GM21528 (cell line): ENCODE results near the gene MAST4.

ENCODE experiments used
- ATAC-seq: cut with Tn5 transposase; IDR thresholded peaks from one replicate; pipeline ENCODE4 v1.9.1; 2021; ENCODE audit warnings: mild to moderate bottlenecking, moderate library complexity; ENCODE audit not compliant: unreplicated experiment, low FRiP score

The MAST4 gene

GRCh38 chr5:67004730-67005350 lies 408.6 kb downstream of the MAST4 start:
- ATAC-seq = no peak

GRCh38 chr5:67005737-67006499 lies 409.7 kb downstream of the MAST4 start:
- no peak for ATAC-seq

DNA sequence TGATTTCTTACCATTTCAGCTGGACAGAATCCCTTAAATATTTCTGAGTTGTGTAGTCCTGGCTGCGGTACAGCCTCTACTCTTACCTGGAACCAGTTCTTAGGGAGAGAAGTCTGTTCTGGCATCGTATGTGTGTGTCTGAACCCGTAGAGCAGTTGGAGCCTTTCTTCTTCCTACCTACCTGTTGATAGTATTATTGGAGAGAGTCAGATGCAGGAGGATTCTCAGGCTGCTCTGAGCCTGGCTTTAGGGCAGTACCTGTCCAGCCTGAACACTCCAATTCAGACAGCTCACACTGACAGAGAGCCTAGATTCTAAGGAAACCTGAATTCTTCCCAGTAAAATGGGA lies 410.3 kb downstream of the MAST4 start:
- no peak for ATAC-seq

DNA sequence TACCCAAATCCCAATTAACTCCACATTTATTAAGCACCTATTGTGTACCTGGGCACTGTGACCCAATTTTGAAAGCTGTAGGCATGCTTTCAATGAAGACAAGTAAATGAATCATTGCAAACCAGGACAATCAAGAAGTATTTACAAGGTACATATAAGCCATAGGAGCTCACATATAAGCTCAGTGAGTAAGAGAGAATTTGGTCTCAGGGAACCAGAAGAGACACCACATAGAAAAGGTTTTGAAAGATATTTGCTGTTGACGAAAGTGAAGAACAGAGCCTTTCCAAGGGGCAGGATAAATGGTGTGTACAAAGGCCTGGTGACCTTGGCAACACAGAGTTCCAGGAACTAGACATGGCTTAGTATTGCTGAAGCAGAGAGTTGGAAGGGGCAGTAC lies 412.8 kb downstream of the MAST4 start:
- ATAC-seq = no peak

DNA sequence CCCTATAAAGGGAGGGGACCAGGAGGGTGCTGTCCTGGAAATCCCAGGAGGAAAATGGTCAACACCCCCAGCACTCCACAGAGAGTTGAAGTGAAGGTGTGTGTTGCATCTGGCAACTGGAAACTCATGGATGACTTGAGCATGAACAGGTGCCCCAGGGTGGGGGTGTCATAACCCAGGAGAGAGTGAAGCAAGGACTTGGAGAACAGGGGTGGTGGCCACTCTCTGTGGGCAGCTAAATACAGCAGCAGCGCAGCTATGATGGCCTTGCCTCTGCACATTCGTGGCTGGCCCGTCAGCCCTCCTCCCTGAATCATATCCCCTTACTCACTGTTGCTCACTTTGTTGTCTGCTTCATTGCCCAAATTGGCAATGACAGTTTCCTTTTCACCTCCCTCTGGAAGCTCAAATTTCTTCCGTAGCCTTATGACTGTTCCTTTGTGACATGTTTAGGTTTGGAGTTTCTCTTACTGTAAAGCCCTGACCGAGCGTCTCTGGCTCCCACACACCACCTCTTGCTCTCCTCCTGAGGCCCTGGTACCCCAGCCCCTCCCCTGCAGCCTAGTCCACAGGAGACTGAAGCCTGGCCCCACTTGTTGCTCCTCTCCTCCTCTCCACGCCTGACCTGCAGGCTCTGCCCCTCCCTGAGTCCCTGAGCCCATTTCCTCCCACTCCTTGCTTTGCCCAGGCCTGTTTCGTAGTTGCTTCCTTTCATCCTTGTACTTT lies 414.7 kb downstream of the MAST4 start:
- ATAC-seq = no peak

GRCh38 chr5:67011422-67011821 lies 415.2 kb downstream of the MAST4 start:
- no peak for ATAC-seq

DNA sequence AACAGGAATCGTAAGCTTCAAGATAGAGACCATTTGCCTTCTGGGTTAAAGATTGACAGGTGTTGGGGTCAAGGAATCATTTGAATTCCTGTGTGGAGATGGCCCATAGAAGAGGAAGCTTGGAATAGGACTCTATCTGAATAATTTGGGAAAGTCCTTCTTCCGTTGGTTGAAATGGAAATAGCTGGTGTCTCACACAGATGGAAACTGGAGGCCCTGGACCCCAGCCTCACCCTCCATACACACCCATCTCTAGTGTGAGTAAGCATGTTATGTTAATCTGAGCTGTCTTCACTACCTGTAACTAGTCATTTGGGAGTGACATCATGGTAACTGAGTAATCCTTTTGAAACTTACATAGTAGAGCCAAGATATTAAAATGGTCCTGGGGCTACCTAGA lies 416.0 kb downstream of the MAST4 start:
- ATAC-seq = no peak

DNA sequence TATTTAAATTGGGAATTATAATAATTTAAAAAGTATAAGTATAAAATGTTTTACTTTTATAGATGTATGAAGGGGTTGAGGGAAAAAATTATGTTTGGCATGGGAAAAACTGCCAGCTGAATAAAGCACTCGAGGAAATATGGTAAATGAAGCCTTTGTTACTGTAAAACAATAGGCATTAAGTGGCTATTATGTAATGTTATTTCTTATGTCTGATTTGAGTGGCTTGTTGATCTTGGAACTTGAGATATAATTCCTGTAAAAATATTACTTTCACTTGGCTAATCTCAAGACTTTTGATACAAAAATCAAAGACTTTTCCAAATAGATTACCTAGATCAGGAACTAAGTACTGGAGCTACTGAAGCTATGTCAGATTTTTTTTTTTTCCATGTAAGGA lies 417.5 kb downstream of the MAST4 start:
- no peak for ATAC-seq

DNA sequence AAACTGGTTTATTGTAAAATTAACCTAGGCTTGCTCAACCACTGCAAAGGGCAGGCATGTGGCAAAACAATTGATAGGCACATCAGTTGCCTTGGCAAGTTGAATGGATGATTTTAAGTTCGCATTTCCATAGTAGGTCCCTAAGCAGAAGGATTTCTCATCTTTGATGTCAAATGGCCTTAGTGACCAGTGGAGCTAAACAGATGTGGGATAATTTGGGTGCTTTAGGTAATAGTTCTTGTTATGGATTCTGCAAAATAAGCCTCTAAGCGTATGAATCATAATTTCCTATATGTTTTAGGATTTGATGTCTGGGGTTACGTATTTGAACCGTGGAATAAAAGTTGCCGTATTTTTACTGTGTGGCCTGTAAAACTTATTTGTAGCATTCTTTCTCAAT lies 418.0 kb downstream of the MAST4 start:
- no peak for ATAC-seq

DNA sequence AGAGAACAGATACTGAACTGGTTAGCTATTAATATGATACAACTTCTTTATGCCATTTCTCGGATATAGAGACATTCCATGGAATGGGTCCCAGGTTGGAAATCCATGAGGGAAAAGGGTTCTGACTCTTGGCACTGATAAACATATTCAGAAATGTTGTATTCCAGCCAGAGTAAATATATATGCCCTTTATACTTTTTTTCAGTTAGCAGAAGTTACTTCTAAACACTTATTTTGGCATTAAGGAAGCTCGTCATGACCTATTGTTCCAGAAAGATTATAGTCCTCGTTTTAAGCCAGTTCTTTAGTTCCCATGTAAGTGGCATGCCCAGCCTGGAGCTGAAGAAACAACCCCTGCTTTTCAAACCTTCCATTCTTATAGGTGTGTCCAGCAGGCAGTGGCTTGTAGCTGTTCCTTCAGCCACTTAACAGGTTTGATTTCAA lies 418.8 kb downstream of the MAST4 start:
- ATAC-seq = no peak

GRCh38 chr5:67015541-67016191 lies 419.5 kb downstream of the MAST4 start:
- no peak for ATAC-seq

GRCh38 chr5:67019065-67019845 lies 423.1 kb downstream of the MAST4 start:
- no peak for ATAC-seq

GRCh38 chr5:67020096-67020615 lies 424.0 kb downstream of the MAST4 start:
- no peak for ATAC-seq

DNA sequence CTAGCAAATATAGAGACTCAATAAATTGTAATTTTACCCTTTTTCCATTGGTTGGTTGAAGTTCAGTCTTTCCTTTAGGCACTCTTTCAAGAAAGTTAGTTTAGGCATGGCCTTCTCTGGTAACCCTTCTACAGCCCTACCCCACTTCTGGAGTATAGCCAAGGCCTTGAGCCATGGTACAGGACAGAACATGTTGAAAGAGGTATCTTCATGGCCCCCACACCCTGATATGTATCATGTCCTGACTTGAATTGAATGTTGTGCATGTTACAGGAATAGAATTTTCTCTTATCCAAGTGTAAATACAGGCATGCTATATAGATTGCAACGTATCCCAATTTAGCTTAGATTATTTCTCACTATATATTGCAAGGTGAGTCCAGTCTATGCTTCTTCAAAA lies 424.8 kb downstream of the MAST4 start:
- ATAC-seq = no peak

DNA sequence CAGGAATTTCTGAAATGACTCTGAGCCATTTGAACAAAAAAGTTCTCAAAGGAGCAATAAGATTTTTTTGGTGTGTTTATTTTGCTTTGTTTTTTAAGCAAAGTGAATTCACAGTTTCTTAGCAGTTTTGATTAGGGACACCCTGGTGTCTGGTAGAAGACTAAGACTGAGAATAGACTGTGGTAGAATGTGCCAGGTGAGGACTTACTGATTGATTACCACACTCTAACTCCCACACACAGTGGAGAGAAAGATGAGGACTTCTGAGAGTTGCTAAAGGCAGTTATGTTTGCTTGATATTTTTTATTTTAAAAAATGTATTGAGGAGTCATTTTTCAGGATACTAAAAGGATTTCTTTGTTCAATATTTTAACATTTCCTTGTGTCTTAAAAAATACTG lies 425.3 kb downstream of the MAST4 start:
- no peak for ATAC-seq

DNA sequence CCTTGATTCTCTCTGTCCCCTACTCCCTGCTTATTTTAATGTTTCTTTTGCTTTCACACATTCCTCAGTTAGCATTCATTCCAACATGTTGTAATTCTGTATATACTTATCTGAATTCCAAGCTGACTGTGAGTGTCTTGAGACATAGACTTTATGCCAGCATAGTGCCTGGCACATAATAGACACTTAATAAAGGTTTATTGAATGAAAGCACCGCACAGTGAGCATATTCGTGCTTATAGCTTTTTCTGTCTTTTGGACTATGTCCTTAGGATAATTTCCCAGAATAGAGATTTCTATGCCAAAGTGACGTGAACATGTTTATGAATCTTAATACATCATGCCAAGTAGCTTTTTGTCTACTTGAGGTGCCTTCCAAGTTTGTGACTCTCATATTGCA lies 425.8 kb downstream of the MAST4 start:
- ATAC-seq = no peak

- no peak for ATAC-seq
These were observed 429.3 kb downstream of the MAST4 start for GRCh38 chr5:67025457-67025856.

DNA sequence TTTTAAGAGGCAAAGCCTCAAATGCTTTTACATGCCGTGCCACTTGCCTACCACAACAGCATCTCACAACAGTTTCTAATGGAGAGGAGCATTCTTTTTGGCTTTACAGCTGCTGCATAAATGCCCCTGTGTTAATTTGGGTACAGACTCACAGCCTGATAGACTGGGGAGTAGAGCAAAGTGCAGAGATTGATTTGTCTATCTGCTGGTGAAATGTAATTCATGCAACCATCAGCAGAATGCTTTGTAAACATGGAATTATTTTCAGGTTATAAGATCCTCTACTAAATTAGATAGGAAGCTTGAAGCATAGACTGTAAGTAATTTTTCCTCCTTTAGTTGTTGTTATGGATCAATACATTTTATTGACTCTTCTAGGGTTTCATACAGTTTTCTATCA lies 430.1 kb downstream of the MAST4 start:
- no peak for ATAC-seq

- no peak for ATAC-seq
These were observed 431.0 kb downstream of the MAST4 start for GRCh38 chr5:67027171-67027570.

GRCh38 chr5:67028371-67028770 lies 432.2 kb downstream of the MAST4 start:
- no peak for ATAC-seq
